ENCODE results near the gene CCNL2.

CCNL2 gene

DNA sequence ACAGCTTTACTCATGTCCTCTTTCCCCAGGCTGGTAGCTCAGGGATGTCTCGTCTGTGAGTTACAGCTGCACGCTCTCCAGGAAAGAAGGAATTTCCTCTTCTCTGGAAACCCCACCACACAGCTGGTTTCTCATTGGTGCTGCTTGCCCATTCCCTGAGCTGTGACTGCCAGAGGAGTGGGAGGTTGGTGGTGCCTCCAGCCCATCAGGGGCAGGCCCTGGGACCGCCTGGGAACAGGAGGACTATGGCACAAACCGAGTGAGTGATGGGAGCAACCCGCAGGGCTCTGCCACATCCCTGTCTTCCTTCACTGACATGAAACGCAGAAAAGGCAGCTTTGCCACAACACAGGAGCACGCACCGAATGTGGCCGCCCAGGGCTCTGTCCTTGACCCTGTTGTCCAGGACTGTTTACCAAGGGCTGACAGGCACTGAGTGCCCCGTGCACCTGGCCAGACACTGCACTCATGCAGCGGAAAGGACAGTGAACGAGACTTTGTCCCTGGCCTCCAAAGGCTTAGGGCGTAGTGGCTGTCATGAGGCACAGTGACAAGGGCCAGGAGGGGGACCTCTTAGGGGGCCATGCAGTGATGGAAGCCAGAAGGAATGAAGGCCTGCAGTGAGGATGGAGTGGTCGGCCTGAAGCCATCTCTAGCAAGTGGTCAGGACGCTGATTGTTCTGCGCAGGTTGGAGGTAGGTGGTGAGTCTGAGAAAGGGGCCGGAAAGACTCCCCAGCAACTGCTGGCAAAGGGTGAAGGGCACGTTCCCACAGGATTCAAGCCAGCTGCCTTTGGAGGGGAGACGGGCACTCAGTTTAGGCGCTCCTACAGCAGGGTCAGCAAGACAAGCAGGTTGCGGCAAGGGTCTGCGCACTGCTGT, 1.7 kb upstream of the CCNL2 start:
- Histone ChIP-seq H3K9me3 (ENCODE audit: low read length) (no peaks in the 10 kb centered on the region), H3K27me3 (ENCODE audit: control insufficient read depth in 1 of 2, insufficient read depth in 2 of 2, low read length in 2 of 2) (no peaks in the 10 kb centered on the region), H3K36me3 (ENCODE audit: insufficient read depth, low read length) (peaks cover 52% of the 10 kb centered on the region), H3K4me1 (ENCODE audit: insufficient read depth, low read length) (peaks cover 33% of the 10 kb centered on the region), H3K27ac (ENCODE audit: low read depth, low read length) (no peak overlapping the region), H3K4me3 (ENCODE audit: low read depth in 1 of 2, low read length in 2 of 2) (peak overlapping the region in 1 of 2 donors; percentile 93), H3K9ac (ENCODE audit: low read length) (no peak overlapping the region)

DNA sequence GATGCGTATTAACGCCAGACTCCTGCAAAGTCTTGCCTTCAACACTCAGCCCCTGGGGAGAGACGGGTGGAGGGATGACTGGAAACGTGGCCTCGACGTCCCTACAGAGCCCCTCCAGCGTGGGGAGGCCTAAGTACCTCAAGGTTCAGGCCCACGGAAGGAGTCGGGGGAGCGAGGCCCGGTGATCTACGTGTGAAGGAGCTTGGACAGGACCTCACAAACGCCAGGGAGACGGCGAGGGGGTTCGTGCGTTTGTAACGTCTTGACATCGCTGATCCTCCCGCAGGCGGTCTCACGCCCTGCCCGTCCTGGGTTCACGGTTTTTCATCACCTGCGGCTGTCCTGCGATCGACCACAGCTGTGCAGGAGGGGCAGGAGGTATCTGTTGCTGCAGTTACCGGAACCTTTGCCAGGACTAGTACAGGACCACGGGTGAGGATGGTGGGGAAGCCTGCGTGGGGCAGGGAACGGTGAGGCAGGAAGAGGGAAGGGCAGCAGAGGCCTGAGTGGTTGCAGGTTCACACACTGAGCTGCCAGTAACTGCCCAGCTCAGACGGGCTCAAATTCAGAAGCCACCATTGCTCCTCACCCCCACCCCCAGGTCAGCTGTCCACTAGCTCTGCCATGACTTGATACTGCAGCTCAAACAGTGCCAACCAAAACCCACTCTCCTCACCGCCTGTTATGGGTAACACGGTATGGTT, 889 bp upstream of the CCNL2 start:
- peaks cover 52% of the 10 kb centered on the region for H3K36me3 ChIP-seq (ENCODE audit: insufficient read depth, low read length)
- H3K9ac ChIP-seq (ENCODE audit: low read length), result peak overlapping the region; percentile 87
- H3K27ac ChIP-seq (ENCODE audit: low read depth, low read length), result peak overlapping the region; percentile 50
- no peaks in the 10 kb centered on the region for H3K27me3 ChIP-seq (ENCODE audit: control insufficient read depth in 1 of 2, insufficient read depth in 2 of 2, low read length in 2 of 2)
- peaks cover 25% of the 10 kb centered on the region for H3K4me1 ChIP-seq (ENCODE audit: insufficient read depth, low read length)
- peak overlapping the region; percentile 84 to 93 for H3K4me3 ChIP-seq (ENCODE audit: low read depth in 1 of 2, low read length in 2 of 2)
- no peaks in the 10 kb centered on the region for H3K9me3 ChIP-seq (ENCODE audit: low read length)

DNA sequence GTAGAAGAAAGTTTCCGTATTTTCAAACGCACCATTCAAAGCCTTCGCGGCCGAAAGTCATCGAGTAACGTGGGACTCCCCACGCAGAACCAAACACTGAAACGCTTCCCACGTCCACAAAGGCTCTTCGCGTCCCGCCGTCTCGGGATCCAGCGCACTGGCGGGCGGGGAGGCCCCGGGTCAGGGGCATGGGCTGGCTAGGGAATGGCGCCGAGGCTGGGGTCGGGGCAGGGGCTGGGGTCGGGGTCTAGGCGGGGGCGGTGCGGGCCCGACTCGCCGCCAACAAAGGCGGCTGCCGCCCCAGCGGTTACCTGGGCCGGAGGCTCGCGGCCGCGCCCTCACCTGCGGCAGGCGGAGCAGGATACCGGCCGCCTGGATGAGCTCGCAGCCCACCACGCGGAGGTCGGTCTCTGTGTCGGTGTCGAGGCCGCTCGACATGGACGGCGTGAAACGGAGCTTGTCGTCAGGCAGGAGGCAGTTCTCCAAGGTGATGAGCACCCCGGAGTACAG, 403 bp downstream of the CCNL2 start:
- Histone ChIP-seq H3K4me1 (ENCODE audit: insufficient read depth, low read length) (peaks cover 25% of the 10 kb centered on the region), H3K9me3 (ENCODE audit: low read length) (no peaks in the 10 kb centered on the region), H3K27me3 (ENCODE audit: control insufficient read depth in 1 of 2, insufficient read depth in 2 of 2, low read length in 2 of 2) (no peaks in the 10 kb centered on the region), H3K9ac (ENCODE audit: low read length) (peak overlapping the region; percentile 75), H3K36me3 (ENCODE audit: insufficient read depth, low read length) (peaks cover 53% of the 10 kb centered on the region), H3K27ac (ENCODE audit: low read depth, low read length) (peak overlapping the region; percentile 50), H3K4me3 (ENCODE audit: low read depth in 1 of 2, low read length in 2 of 2) (peak overlapping the region; percentile 84 to 90)

DNA sequence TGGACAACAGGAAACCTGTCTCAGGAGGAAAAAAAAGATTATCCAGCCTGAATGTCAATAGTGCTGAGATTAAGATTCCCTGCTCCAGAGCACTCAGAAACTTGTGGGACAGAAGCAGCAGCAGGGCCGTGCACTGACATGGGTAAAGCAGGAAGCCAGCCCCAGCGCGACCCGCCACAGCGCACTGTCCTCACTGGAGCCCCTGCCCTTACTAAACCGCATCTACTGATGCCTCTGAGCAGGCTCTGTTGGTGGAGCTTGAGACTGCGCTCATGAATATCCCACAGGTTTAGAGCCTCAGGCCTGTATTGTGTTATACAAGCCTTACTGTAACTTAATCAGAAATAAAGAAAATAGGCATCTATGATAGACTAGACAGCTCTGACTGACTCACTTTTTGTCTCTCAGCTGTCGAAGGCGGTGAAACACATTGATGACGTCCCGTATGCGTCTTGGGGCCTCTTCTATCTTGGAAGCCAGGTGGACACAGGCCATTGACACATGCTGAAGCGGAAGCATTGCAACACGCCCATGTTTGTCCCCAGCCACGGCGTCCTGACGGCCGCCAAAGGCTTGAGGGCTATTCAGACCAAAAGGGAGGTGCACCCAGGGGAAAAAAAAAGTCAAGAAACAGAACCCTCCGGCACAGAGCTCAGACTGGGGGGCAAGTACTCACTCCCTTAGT, 1.2 kb downstream of the CCNL2 start:
- H3K4me3 ChIP-seq (ENCODE audit: low read depth in 1 of 2, low read length in 2 of 2), result peak overlapping the region; percentile 84 to 90
- peaks cover 56% of the 10 kb centered on the region for H3K36me3 ChIP-seq (ENCODE audit: insufficient read depth, low read length)
- H3K9me3 ChIP-seq (ENCODE audit: low read length), result no peaks in the 10 kb centered on the region
- H3K9ac ChIP-seq (ENCODE audit: low read length), result peak overlapping the region; percentile 75
- peak overlapping the region; percentile 50 for H3K27ac ChIP-seq (ENCODE audit: low read depth, low read length)
- H3K4me1 ChIP-seq (ENCODE audit: insufficient read depth, low read length), result peaks cover 25% of the 10 kb centered on the region
- H3K27me3 ChIP-seq (ENCODE audit: control insufficient read depth in 1 of 2, insufficient read depth in 2 of 2, low read length in 2 of 2), result no peaks in the 10 kb centered on the region

DNA sequence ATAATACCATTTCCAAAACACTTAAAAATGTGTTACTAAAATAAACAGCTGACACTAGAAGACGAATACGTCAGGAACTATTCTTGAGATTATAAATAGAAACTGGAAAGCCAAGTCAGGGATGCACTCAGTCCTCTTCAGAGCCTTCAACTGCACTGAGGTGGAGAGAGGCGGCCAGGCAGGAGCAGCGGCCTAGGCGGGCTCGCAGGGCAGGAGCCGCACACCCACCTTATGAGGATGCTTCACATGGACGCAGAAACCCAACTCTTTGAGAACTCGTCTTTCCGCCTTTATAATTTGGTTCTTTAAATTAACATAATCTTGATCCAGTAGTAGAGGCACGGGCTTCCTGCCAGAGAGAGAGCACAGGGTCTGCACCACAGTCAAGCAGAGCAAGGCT, 4.0 kb downstream of the CCNL2 start:
- H3K9ac ChIP-seq (ENCODE audit: low read length), result no peak overlapping the region
- H3K27ac ChIP-seq (ENCODE audit: low read depth, low read length), result no peak overlapping the region
- H3K36me3 ChIP-seq (ENCODE audit: insufficient read depth, low read length), result peaks cover 69% of the 10 kb centered on the region
- peaks cover 19% of the 10 kb centered on the region for H3K4me1 ChIP-seq (ENCODE audit: insufficient read depth, low read length)
- no peaks in the 10 kb centered on the region for H3K27me3 ChIP-seq (ENCODE audit: control insufficient read depth in 1 of 2, insufficient read depth in 2 of 2, low read length in 2 of 2)
- no peak overlapping the region for H3K4me3 ChIP-seq (ENCODE audit: low read depth in 1 of 2, low read length in 2 of 2)
- H3K9me3 ChIP-seq (ENCODE audit: low read length), result no peaks in the 10 kb centered on the region

DNA sequence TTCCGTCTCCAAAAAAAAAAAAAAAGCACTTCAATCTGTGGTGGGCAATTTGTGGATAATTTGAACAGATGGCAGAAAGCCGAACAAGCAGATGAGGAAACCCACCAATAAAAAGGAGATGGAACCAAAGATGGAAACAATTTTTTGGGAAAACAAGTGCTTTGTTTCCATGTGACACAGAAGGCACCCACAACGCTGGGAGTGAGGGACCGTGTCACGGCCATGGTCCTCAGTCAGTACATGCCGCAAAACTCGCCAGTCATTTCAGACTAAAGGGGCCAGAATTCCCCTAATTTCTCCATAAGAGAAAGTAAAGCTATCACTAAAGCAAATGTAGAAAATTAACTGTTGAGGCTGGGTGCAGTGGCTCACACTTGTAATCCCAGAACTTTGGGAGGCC, 5.0 kb downstream of the CCNL2 start:
- Histone ChIP-seq H3K27ac (ENCODE audit: low read depth, low read length) (no peak overlapping the region), H3K4me1 (ENCODE audit: insufficient read depth, low read length) (peaks cover 15% of the 10 kb centered on the region), H3K27me3 (ENCODE audit: control insufficient read depth in 1 of 2, insufficient read depth in 2 of 2, low read length in 2 of 2) (no peaks in the 10 kb centered on the region), H3K36me3 (ENCODE audit: insufficient read depth, low read length) (peaks cover 80% of the 10 kb centered on the region), H3K9me3 (ENCODE audit: low read length) (no peaks in the 10 kb centered on the region), H3K4me3 (ENCODE audit: low read depth in 1 of 2, low read length in 2 of 2) (no peak overlapping the region), H3K9ac (ENCODE audit: low read length) (no peak overlapping the region)

DNA sequence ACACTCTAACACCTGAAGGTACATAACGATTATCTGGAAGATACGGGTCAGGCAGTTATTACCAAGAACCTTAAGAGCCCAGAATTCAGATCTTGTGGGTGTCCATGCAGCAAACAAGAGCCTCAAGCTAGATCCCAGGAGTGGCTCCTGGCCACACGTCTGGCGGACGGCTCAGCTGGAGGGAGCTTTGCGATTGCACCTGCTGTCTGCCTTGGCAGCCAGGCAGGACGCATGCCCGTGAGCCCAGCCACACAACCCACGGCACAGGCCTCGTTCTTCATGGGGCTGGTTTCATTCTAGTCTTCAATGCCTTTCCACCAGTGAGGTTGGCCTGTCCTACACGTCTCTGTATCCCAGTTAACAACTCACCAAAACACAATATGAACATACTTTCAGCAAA, 5.7 kb downstream of the CCNL2 start:
- Histone ChIP-seq H3K4me1 (ENCODE audit: insufficient read depth, low read length) (peaks cover 13% of the 10 kb centered on the region), H3K27me3 (ENCODE audit: control insufficient read depth in 1 of 2, insufficient read depth in 2 of 2, low read length in 2 of 2) (no peaks in the 10 kb centered on the region), H3K27ac (ENCODE audit: low read depth, low read length) (no peak overlapping the region), H3K36me3 (ENCODE audit: insufficient read depth, low read length) (peaks cover 85% of the 10 kb centered on the region), H3K4me3 (ENCODE audit: low read depth in 1 of 2, low read length in 2 of 2) (no peak overlapping the region), H3K9ac (ENCODE audit: low read length) (no peak overlapping the region), H3K9me3 (ENCODE audit: low read length) (no peaks in the 10 kb centered on the region)

GRCh38 chr1:1393014-1393413, 6.1 kb downstream of the CCNL2 start:
- Histone ChIP-seq H3K36me3 (ENCODE audit: insufficient read depth, low read length) (peaks cover 87% of the 10 kb centered on the region), H3K27me3 (ENCODE audit: control insufficient read depth in 1 of 2, insufficient read depth in 2 of 2, low read length in 2 of 2) (no peaks in the 10 kb centered on the region), H3K4me3 (ENCODE audit: low read depth in 1 of 2, low read length in 2 of 2) (no peak overlapping the region), H3K4me1 (ENCODE audit: insufficient read depth, low read length) (peaks cover 9% of the 10 kb centered on the region), H3K9me3 (ENCODE audit: low read length) (no peaks in the 10 kb centered on the region), H3K27ac (ENCODE audit: low read depth, low read length) (no peak overlapping the region), H3K9ac (ENCODE audit: low read length) (no peak overlapping the region)

GRCh38 chr1:1391225-1391624, 7.9 kb downstream of the CCNL2 start:
- no peaks in the 10 kb centered on the region for H3K27me3 ChIP-seq (ENCODE audit: control insufficient read depth in 1 of 2, insufficient read depth in 2 of 2, low read length in 2 of 2)
- H3K4me1 ChIP-seq (ENCODE audit: insufficient read depth, low read length), result no peaks in the 10 kb centered on the region
- H3K9me3 ChIP-seq (ENCODE audit: low read length), result no peaks in the 10 kb centered on the region
- H3K9ac ChIP-seq (ENCODE audit: low read length), result no peak overlapping the region
- H3K4me3 ChIP-seq (ENCODE audit: low read depth in 1 of 2, low read length in 2 of 2), result no peak overlapping the region
- H3K36me3 ChIP-seq (ENCODE audit: insufficient read depth, low read length), result peaks cover 93% of the 10 kb centered on the region
- no peak overlapping the region for H3K27ac ChIP-seq (ENCODE audit: low read depth, low read length)

GRCh38 chr1:1390675-1391074, 8.5 kb downstream of the CCNL2 start:
- H3K4me1 ChIP-seq (ENCODE audit: insufficient read depth, low read length), result no peaks in the 10 kb centered on the region
- peaks cover 96% of the 10 kb centered on the region for H3K36me3 ChIP-seq (ENCODE audit: insufficient read depth, low read length)
- H3K27me3 ChIP-seq (ENCODE audit: control insufficient read depth in 1 of 2, insufficient read depth in 2 of 2, low read length in 2 of 2), result no peaks in the 10 kb centered on the region
- no peaks in the 10 kb centered on the region for H3K9me3 ChIP-seq (ENCODE audit: low read length)
- no peak overlapping the region for H3K27ac ChIP-seq (ENCODE audit: low read depth, low read length)
- H3K9ac ChIP-seq (ENCODE audit: low read length), result no peak overlapping the region
- H3K4me3 ChIP-seq (ENCODE audit: low read depth in 1 of 2, low read length in 2 of 2), result no peak overlapping the region

- H3K9ac ChIP-seq (ENCODE audit: low read length), result no peak overlapping the region
- H3K36me3 ChIP-seq (ENCODE audit: insufficient read depth, low read length), result peaks cover 72% of the 10 kb centered on the region
- H3K4me1 ChIP-seq (ENCODE audit: insufficient read depth, low read length), result no peaks in the 10 kb centered on the region
- no peaks in the 10 kb centered on the region for H3K27me3 ChIP-seq (ENCODE audit: control insufficient read depth in 1 of 2, insufficient read depth in 2 of 2, low read length in 2 of 2)
- H3K9me3 ChIP-seq (ENCODE audit: low read length), result no peaks in the 10 kb centered on the region
- no peak overlapping the region for H3K4me3 ChIP-seq (ENCODE audit: low read depth in 1 of 2, low read length in 2 of 2)
- no peak overlapping the region for H3K27ac ChIP-seq (ENCODE audit: low read depth, low read length)
Measured at GRCh38 chr1:1388078-1388472, 11.1 kb downstream of the CCNL2 start.
